GM19467 (cell line): ENCODE results near the gene PGLYRP3.

ENCODE experiments used
- ATAC-seq: cut with Tn5 transposase; IDR thresholded peaks from one replicate; pipeline ENCODE4 v1.9.1; 2021; ENCODE audit warnings: mild to moderate bottlenecking, moderate library complexity; ENCODE audit not compliant: unreplicated experiment

Gene PGLYRP3, protein sequence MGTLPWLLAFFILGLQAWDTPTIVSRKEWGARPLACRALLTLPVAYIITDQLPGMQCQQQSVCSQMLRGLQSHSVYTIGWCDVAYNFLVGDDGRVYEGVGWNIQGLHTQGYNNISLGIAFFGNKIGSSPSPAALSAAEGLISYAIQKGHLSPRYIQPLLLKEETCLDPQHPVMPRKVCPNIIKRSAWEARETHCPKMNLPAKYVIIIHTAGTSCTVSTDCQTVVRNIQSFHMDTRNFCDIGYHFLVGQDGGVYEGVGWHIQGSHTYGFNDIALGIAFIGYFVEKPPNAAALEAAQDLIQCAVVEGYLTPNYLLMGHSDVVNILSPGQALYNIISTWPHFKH

DNA sequence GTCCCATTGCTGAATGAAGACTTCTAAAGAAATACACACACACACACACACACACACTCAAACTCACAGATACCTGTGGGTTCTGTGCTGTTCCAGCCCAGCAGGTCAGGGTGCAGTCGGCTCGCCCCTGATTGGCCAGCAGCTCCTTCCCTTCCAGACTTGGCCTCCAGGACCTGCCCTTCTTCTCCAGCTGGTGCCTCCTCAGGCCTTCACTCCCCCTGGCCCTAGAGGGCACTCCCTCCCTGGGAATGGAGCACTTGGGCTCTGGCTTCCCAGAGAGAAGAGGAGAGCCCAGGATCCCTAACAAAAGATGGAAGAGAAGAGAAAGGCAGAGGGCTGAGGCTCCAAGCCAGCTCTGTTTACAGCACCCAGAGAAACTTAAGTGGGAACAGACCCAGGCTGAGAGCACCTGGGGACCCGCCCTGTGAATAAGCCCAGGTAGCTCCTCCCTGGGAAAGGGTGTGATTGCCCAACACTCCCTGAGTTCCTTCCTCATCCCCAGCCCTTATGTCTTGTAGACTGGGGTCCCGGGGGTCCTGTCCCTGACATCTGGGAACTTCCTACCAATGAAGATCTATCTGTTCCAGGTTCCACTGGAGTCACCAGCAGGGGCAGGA lies at the start of gene PGLYRP3:
Gene PGLYRP3, minus strand, starts transcription at position 383 of the 617 bp plus-strand sequence. CDS start 2,287 bp downstream, outside the sequence.
- ATAC-seq = no peak

DNA sequence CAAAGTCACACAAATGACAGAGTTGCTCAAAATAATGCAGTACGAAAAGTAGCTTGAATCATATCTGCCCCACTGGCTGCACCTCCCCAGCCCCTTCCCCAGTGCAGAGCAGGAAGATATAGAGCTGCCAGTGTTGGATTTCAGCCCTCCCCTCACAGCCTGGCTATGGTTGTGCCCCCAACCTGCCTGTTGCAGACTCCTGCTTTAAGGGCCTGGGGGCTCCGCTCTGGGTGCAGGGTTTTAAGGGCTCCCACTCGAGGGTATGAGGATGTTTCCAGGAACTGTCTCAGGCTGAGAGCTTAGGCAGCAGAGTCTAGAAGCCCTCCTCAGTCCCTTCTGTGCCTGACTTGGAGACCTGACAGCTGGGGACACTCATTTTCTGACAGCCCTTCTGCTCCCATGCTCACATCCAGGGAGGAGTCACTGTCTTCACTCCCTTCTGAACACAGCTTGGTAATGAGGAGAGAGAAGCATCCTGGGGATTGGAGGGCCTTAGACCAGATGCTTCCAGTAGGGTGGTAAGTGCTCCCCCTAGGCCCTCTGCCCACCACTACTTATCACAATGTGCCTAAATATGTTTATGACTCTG lies 49.5 kb upstream of the PGLYRP3 start:
- ATAC-seq = no peak

DNA sequence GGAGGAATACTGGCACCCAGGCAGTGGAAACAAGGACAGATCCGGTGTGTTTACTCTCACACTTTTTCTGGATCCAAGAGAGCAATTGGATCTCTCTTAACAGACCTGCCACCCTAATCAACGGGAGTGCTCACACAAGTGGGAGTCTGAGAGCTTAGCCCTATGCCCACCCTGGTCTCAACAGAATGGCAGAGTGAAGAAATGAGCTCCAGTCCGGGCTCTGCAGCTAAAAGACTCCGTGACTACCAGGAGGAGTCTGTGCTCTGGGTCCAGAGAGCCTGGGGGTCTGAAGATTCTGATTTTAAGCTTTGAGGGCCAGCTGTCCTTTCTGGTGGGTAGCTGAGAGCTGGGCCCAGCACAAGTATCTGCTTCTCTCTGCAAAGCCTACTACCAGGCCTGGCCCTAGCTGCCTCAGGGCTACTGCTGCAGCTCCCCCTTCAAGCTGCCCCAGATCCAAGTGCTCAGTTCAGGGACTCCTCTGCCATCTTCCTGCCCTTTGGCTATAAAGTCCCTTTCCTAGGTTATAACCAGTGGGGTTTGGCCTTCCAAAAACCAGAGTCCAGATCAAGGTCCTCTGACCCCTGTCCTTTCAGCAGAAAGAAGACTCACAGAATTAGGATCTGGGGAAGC lies 48.8 kb upstream of the PGLYRP3 start:
- ATAC-seq = no peak

DNA sequence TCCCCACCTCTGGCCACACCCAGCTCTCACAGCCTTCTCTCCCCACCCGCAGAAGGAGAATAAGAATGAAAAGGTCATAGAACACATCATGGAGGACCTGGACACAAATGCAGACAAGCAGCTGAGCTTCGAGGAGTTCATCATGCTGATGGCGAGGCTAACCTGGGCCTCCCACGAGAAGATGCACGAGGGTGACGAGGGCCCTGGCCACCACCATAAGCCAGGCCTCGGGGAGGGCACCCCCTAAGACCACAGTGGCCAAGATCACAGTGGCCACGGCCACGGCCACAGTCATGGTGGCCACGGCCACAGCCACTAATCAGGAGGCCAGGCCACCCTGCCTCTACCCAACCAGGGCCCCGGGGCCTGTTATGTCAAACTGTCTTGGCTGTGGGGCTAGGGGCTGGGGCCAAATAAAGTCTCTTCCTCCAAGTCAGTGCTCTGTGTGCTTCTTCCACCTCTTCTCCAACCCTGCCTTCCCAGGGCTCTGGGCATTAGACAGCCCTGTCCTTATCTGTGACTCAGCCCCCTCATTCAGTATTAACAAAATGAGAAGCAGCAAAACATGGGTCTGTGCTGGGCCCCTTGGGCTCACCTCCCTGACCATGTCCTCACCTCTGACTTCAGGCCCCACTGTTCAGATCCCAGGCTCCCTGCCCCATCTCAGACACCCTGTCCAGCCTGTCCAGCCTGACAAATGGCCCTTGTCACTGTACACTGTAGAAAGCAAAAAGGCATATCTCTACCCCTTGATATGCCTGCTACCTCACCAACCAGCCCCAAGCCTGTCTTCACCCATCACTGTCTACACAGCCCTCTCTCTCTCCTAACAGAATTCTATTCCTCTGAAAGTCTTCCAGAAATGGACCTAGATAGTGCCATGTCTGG lies 48.1 kb upstream of the PGLYRP3 start:
- ATAC-seq = no peak

DNA sequence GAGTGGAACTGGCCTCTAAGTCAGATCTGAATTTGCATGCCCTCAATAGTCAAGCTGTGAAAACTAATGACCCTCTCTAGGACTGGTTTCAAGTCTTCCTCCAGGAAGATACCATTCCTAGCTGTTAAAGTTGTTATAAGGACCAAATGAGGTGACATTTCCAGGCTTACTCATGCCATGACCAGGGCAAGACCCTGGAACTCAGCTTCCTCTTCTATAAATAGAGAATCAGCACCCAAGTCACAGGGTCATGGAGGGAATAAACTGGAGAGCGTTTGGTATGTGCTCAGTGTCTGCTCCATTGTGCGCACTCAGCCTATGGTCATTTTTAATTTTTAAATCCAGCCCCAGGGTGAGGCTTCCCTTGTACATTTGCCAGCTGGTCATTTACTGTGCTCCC lies 47.4 kb upstream of the PGLYRP3 start:
- ATAC-seq = no peak

DNA sequence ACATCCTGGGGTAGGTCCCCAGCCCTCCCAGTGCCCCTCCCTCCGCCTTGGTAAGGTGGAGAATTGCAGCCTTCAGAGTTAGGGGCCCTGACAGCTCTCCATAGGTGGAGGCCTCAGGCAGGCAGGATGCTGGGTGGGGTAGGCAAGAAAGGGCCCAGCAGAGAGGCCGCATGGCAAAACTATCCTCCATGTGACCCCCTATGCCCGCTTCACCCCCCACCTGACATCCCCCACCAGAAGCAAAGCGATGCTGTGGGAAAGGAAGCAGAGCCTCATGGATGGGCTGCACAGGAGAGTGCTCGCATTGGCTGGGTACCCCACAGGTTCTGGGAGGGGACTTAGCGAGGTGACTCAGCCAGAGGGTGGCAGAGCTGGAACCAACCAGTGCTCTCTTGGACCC lies 46.5 kb upstream of the PGLYRP3 start:
- ATAC-seq = no peak

DNA sequence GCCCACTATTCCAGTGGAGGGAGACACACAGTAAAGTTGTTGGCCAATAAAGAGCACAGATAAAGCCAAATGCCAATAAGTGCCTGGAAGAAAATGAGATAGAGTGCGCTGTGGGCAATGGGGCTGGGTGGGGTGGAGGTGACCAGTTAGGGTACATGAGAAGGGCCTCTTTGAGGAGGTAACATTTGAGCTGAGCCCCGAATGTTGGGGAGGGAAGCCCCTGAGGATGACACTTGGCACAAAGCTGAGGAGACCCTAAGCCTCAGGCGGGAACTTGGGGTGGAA lies 45.9 kb upstream of the PGLYRP3 start:
- no peak for ATAC-seq

DNA sequence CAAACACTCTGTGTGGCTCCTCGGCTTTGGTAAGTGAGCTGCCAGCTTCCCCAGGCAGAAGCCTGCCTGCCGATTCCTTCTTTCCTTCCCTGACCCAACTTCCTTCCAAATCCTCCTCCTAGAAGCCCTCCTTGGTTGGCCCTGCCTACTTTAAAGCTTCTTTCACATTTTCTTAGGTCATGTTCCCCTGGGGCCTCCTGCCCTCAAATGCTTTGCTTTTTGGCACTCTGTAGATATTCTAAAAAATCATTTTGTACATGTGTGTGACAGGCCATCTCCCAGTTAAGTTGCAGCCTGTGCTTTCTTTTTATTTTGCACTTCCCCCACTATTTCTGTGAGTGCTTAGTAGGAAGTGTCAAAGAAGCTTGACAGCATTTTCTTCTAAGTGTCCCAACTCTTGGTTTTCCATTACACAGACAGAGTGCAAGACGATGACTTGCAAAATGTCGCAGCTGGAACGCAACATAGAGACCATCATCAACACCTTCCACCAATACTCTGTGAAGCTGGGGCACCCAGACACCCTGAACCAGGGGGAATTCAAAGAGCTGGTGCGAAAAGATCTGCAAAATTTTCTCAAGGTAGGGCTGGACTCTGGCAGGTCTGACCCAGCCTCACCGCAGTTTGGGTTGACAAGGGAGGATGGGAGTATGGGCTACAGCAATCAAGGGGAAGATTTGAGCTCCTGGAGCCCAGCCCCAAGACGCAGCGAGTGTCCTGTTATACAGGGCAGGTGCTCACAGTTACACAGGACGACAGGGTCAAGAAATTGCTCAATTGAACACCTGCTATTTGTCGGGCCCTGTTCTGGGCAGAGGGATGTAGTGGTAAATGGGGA lies 45.3 kb upstream of the PGLYRP3 start, which contains the start of gene S100A9:
Gene S100A9, plus strand, starts transcription at position 2 of the 838 bp plus-strand sequence. Its CDS starts 430 bp downstream, at position 432.
- no peak for ATAC-seq

DNA sequence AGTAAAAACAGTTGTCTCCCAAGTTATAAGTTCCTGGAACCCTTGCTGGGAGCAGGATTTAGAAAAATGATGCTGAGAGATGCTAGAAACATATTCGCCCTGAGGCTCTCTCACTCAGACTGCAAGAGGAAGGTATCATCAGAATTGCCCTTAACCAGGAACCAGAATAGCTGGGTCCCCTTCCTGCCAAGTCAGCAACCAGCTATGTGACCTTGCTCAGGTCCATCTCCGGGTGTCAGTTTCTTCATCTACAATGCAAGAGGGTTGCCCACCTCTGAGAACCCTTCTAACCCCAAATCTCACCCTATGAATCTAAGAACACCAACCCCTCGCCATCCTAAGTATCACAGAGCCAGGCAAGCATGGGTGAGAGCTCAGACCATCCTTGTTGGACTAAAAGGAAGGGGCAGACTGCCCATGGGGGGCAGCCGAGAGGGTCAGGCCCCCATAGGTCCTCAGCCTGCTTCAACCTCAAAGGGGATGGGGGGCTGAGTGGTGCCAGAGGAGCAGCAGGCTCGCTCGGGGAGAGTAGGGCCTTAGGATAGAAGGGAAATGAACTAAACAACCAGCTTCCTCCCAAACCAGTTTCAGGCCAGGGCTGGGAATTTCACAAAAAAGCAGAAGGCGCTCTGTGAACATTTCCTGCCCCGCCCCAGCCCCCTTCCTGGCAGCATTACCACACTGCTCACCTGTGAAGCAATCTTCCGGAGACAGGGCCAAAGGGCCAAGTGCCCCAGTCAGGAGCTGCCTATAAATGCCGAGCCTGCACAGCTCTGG lies 44.5 kb upstream of the PGLYRP3 start:
- no peak for ATAC-seq

DNA sequence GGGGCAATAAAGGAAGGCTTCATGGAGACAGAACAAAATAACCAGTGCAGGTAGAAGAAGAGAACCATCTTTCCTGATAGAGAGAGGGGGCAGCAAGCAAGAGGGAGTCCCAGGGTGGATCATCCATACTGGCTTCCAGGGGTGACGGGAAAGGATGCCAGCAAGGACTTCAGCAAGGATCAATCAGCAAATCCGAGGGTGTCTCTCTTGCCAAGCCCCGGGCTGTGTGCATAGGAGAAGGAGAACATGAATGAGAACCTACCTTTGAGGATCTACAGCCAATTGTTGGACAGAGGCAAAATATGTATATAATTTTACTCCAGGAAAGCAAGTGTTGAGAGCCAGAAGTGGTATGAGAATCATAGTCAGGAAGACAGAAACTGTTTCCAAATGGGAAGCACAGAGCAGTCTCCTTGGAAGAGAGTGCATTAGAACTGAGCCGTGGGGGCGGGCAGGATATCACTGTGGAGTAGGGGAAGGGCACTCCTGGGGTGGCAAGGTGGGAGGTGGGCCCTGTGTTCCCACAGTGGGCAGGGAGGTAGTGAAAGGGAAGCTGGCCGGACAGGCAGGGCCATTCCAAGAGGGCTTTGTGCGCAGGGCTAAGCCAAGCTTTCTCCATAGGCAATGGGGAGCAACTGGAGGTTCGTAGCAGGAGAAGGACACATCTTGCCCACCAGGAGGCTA lies 43.8 kb upstream of the PGLYRP3 start:
- ATAC-seq = no peak

DNA sequence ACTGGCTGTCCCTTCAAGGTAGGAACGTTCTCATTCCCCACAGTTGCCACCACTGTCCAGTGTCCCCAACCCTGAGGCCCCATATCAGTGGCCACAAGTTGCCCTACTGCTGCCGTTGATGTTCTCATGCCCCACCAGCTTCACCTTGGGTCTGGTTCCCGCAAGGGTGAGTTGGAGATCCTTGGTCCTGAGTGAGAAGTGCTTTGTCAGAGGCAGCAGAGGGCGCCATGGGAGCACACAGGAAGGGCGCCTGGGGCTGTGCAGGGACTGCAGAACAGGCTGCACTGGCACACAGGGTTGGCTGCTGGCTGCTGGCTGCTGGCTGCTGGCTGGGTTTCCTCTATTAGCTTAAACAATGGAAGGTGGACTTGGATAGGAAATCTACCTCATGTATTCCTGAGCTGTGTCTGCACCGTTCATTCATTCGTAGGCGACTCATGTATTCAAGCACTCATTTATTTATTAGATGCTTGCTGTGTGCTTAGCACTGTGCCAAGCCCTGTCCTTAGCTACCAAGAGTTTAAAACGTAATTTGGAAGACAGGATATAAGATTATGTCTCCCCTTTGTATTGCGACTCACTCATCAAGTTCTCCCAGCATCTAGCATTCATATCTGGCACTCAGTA lies 42.8 kb upstream of the PGLYRP3 start:
- no peak for ATAC-seq

DNA sequence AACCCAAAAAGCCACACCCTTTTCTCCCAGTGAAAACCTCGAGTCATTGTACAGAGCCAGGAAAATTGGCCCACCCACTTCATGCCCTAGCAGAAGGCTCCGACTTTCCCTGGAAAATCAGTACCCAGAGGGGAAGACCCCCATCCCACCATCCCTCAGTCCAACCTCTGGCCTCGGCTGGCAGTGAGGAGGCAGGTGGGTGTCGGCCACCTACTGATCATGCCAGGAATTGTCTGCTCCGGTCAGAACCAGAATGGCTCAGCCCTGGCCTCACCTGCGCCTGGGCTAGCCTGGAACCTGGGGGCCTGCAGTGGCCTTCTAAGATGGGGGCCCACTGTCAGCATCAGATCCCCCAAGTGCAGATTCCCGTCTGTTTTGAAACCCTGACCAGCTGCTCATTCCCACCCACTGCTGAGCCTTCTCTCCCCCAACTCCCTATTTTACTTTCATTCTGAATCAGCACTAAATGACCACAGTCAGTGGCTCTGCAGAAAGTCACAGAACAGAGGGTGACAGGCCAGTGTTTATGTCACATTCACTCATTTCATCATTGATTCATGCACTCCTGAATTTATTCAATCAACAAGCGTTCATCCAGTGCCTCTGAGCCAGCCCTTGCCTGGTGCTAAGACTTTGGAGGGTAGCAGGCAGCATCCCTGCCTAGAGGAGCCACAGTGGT lies 41.9 kb upstream of the PGLYRP3 start:
- ATAC-seq = no peak

DNA sequence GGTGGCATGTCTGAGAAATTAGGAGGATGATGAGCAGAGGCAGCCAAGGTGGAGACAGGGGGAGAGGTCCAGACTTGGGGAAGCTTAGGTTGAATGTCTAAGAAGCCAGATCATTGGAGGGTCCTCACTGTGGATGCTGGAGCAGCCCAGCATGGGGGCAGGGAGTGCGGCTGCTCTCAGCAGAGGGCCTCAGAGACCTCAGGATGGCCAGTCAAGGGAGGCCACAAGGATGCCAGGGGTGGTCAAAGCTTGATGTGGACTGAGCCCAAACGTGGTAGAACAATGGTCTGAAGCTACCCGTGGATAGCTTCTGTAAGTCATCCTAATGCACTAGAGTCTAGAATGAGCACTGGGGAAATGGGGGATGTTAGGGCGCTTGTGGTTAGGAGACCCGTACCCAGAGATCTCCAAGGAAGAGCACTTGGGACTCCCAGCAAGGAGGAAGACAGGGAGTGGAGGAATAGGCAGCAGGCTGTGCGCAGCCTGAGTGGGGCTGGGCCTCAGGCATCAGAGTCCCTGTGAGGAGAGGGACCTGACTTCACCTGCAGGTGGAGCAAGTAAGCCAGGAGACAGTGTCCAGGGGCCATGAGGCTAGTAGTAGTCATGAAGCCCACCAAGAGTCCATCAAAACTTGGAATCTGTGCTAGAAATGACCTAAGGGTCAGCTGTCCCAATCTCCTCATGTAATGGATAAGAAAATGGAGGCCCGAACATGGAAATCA lies 40.6 kb upstream of the PGLYRP3 start:
- no peak for ATAC-seq

DNA sequence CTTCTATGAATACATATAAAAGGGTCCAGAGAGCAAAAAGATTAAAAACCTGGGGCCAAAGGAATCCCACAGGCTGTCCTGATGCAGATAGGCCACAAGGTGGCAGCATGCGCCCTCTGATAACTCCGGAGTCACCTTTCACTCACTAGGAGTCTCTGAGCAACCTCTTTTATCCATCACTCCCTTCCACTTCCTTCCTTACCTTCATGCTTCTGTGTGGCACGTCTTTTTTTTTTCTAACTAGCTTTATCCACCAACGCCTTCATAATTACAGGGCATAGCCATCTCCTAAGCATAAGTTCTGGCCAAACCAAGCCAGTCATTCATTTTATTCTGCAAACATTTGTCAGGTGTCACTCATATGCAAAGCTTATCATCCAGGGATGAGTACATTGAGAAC lies 39.8 kb upstream of the PGLYRP3 start:
- ATAC-seq = no peak

DNA sequence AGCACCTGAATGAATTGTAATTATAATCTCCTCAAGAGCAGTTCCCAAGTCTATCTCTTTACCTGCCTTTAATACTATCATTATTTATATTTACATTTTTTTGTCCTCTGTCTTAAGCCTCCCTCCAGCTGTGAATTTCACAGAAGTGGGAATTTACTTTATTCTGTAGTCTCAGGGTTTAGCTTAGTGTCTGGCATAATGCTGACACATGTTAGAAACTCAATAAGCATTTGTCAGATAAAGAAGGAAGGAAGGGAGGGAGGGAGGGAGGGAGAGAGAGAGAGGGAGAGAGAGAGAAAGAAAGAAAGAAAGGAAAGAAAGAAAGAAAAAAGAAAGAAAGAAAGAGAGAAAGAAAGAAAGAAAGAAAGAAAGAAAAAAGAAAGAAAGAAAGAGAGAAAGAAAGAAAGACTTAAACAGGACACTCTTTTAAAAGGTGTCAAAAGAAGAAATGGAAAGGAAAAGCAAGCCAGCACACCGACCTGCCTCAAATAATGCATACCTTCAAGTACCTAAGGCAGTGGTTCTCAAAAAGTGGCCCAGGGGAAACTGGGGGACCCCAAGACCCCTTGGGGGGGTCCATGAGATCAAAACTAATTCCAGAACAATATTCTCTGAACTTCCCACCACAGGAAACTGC lies 37.7 kb upstream of the PGLYRP3 start:
- ATAC-seq = no peak
